IPS DF 19.7 (cell line): ENCODE measurements around the gene RP9.

Experiments
- DNase-seq: peaks from one replicate; pipeline ENCODE4 v3.0.0-alpha.2; 2013; ENCODE audit warnings: low read depth, low spot score

RP9 gene

GRCh38 chr7:33109005-33109757 lies at the start of gene RP9:
Gene RP9 (minus strand): TSS chr7:33109404. CDS start chr7:33109372, 32 bp downstream.
- peak; percentile 45 for DNase-seq

GRCh38 chr7:33157781-33158180 lies 48.6 kb upstream of the RP9 start:
- DNase-seq = no peak

- DNase-seq = no peak
Measured at GRCh38 chr7:33157311-33157710, 48.1 kb upstream of the RP9 start.

- DNase-seq = no peak
Measured at GRCh38 chr7:33156441-33156840, 47.2 kb upstream of the RP9 start.

GRCh38 chr7:33155811-33156210 lies 46.6 kb upstream of the RP9 start:
- no peak for DNase-seq

- DNase-seq = no peak
Measured at GRCh38 chr7:33152087-33152486, 42.9 kb upstream of the RP9 start.

GRCh38 chr7:33145156-33145555 lies 36.0 kb upstream of the RP9 start:
- no peak for DNase-seq

- no peak for DNase-seq
Measured at GRCh38 chr7:33143996-33144718, 35.0 kb upstream of the RP9 start.

GRCh38 chr7:33142585-33142984 lies 33.4 kb upstream of the RP9 start:
- no peak for DNase-seq

- no peak for DNase-seq
Measured at GRCh38 chr7:33137103-33137502, 27.9 kb upstream of the RP9 start.

- no peak for DNase-seq
Measured at GRCh38 chr7:33130184-33130583, 21.0 kb upstream of the RP9 start.

GRCh38 chr7:33129806-33130153 lies 20.6 kb upstream of the RP9 start:
- no peak for DNase-seq

- peak; percentile 86 for DNase-seq
Measured at GRCh38 chr7:33128990-33129805, 20.0 kb upstream of the RP9 start, which contains the start of gene BBS9. Gene BBS9 (plus strand): TSS chr7:33129564. CDS start chr7:33146253, 16,689 bp downstream.

GRCh38 chr7:33128631-33128989 lies 19.4 kb upstream of the RP9 start:
- DNase-seq = no peak

GRCh38 chr7:33127085-33127484 lies 17.9 kb upstream of the RP9 start:
- no peak for DNase-seq

- no peak for DNase-seq
Measured at GRCh38 chr7:33118383-33118782, 9.2 kb upstream of the RP9 start.

- DNase-seq = no peak
Measured at GRCh38 chr7:33114976-33115375, 5.8 kb upstream of the RP9 start.

GRCh38 chr7:33111614-33112013 lies 2.4 kb upstream of the RP9 start:
- no peak for DNase-seq

- no peak for DNase-seq
Measured at GRCh38 chr7:33109758-33110238, 594 bp upstream of the RP9 start.

- no peak for DNase-seq
Measured at GRCh38 chr7:33108554-33109004, 625 bp downstream of the RP9 start.

GRCh38 chr7:33107136-33108066 lies 1.8 kb downstream of the RP9 start:
- peak; percentile 50 for DNase-seq
